SKM-1 treated with dmso at 0.1 percent for 144 hours (cell line): ENCODE measurements around the gene NOL4L.

ENCODE experiments used
- DNase-seq: peaks from one replicate; lab custom pipeline; 2025; ENCODE audit not compliant: unreplicated experiment; lab: John Stamatoyannopoulos, UW

Gene NOL4L

DNA sequence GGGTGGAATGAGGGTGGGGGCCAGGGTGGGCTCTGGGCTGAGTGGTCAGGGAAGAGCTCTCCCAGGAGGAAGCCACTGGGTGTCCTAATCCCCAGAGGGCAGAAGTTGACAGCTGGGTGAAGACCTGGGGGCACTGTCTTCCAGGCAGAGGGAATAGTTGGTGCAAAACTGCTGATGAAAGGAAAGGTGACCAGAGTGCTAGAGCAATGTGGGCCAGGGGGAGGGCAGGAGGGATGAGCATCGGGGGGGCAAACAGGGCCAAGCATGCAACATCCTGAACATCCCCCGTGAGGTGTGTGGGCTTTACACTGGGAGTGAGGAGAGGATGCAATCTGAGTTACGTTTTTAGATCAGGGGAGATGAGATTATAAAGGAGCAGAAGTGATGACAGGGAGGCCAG, 97.8 kb downstream of the NOL4L start:
- no peak for DNase-seq

DNA sequence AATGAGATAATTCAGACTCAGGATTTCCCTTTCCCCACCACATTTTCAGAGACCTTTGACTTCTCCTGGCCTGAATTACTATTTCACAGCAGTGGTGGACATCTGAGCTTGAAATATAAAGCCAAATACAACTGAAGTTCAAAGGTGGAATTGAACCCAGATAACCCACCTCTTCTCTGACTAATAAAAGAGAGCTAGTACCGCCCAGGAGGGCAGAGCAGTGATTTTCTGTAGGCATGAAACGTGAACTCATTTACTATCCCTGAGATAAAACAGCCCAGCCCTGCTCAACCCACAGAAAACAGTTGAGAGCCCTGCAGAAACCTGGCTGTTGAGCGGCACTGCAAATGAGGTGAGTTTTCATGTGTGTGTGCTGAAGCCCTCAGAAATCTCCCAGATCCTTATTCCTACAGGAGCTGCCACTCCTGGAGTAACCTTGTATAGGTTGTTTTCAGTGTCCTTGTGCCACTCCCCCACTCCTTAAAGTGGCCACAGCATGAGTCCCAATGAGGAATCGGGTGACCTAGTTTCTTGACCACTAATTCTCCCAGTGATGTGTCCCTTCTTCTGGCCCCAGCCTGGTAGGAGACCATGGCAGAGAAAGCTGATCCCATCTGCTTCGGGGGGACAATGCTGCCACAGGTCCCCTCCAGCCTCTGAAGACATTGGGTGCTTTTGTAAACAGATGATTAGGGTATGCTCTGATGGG, 99.2 kb downstream of the NOL4L start:
- DNase-seq: no peak

DNA sequence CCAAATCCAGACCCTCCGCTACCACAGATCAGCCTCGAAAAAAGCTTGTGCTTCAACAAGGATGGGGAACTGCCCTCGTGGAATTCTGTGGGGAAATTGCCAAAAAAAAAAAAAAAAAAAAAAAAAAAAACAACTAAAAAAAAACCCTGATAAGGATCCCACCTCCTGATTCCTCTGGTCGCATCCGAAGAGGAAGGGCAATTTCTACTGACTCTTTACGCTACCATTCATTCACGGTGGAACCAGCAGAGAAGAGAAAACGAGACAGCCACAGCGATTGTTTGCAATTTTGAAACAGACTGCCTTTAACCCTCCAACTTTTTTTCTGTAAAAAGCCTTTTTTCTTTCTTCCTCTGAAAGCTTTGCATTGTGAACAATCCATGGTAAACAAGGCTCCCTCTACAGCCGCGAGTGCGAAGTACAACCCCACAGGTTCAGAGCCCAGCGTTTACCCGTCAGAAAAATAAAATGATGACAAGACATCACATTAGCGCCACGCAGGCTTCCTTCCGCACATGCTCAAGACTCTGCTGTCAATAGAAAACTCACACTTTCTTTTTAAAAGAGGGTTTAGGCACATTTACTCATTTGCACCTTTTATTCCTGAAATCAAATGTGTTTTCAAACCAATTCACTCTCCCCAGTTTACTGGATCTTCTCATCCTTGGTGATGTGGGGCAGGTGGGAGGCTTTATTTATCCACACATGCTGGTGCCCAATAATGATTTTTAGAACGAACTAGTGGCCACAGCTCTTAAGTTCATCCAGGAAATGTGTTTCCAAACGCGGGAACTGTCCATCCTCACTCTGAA, 100.0 kb downstream of the NOL4L start:
- peak; percentile 71 for DNase-seq

DNA sequence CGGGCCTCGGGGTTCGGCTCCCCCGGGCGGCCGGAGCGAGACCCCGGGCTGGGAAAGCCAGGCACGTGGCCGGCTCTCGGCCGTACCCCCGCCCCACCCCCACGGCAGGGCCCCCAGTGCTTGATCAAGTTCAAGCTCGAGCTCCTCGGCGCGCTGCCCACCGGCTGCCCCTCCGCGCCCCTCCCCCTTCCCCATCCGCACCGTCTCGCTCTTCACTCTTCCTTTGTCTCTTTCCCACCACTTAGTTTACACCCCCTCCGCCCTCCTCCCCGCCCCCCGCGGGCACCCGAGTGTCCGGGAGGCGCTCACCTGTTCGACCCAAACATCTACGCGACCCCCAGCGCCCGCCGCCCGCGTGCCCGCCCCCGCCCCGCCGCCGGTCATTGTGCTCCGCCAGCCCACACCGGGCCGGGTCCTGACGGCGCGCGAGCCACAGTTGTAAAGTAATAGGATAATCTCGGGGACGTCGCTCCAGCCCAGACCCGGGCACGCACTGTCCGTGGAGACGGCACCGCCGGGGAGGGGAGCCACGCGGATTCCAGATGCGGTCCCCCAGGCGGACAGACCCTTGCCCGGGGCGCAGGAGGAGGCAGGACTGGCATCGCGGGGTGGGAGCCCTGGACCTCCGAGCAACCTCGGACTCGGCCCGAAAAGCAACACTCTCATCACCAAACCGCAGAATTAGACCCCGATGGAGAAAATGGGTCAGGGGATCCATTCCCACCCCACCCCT, 100.7 kb downstream of the NOL4L start:
- DNase-seq: no peak

DNA sequence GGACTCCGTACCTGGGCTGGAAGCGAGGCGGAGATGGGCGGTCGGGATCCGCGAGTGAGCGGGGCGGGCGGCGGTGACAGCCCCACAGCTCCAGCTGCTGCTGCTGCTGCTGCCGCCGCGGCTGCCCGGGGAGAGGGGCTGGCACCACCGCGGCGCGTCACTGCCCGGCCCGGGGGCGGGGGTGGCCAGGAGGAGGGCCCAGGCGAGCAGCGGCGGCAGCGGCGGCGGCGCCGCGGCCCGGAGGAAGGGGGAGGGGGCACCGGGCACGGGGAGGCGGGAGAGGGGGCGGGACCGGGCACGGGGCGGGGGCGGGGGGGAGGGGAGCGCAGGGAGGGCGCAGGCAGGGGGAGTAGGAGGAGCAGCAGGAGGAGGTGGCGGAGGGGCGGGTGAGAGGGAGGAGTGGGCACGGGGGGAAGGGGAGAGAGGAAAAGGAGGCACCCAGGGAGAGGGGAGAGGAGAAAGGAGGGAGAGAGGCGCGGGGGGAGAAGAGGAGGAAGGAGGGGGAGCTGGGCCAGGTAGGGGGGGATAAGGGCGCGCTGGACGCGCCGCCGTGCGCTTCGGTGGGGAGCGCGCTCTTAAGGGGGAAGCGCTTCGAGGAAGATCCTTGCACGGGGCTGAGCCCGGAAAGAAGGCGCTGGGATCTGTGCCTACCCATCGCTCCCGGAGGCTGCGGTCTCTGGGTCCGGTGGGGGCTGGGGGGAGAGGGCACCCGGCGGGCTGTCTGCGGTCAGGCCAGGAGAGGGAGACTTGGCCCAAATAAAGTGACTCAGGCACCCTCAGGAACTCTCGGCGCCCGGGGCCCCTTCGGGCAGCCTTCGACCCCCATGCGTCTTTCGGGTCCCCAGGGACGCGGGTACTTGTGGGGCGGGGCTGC, 101.5 kb downstream of the NOL4L start:
- DNase-seq: peak; percentile 57

DNA sequence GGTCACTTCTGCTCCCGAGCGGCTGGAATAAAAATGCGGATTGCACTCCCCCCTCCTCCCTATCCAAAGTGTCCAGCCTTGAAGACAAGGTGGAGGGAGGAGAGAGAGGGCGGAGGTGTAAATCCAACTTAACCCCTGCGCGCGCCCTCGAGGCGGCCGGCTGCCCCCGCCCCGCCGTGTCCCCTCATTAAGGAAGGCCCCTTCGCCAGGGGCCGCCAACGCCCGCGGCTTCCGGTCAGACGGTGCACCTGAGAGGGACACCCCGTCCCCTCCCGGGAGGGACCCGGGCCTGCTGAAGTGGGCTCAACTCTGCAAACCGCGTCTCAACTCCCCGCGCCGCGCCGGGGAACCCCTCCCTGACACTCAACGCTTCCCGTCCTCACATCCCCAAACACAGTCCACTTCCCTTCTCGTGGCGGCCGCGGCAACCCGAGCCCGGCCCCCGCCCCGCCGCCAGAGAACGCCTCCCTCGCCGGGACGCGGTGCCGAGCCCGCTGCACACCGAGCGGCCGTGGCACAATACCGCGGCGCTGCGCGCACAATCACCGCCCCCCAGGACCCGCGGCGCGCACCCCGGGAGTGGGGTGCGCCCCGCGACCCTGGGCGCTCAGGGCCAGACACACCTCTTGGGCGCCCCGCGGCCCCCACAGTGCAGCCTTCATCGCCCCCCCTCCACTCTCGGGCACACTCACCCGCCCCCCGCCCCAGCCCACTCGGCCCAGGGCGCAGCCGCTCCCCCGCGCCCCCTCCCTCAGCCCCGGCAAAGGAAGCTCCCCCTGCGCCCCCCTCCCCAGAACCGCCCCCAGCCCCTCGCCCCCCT, 102.5 kb downstream of the NOL4L start:
- DNase-seq: peak; percentile 36

DNA sequence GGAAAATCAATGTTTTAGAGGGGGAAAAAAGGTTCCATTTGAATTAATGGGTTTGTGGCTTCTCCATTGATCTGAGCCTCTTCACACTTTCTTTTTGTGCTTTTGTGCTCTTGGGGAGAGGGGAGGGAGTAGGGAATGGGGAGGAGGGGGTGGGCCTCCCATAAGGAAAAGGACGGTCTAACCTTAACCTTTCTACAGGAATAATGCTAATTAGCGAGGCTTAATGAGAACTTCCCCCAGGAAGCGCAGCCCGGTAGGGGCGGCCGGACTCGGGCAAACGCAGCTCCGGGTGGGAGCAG, 103.0 kb downstream of the NOL4L start:
- DNase-seq: no peak

DNA sequence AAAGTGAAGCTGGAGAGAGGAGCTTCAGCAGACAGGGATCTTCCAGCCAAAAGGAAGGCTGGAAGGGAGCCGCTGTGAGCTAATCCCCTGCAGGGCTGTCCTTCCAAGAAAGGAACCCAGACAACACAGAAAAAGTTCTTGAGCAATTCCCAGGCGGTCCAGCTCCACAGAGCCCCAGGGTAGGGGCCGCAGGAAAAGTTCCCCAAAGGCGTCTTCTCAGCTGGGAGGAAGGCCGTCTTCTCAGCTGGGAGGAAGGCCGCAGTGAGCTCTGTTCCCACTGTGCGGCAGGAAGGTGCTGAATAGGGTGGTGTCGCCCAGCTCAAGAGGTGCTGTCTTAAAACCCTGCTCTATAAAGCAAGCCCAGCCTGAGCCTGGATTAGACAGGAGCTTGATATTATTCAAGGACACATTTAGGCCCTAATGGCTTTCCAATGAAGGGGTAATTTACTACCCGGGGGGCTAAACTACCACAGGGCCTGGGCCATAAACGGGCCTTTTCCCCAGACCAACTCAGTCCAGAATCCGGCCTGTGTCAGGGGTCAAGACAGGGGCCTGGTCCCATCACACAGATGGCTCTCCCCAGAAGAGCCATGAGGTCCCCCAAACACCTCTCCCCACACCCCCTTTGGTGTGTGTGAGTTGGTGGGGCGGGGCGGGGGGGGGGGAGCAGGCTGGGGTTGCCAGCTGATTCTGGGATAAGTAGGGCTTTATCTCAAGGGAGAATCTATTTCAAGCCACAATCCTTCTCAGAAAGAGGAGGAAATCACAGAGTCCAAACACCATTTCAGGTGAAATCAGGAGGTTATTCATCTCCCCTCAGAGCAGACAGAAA, 103.6 kb downstream of the NOL4L start:
- no peak for DNase-seq

DNA sequence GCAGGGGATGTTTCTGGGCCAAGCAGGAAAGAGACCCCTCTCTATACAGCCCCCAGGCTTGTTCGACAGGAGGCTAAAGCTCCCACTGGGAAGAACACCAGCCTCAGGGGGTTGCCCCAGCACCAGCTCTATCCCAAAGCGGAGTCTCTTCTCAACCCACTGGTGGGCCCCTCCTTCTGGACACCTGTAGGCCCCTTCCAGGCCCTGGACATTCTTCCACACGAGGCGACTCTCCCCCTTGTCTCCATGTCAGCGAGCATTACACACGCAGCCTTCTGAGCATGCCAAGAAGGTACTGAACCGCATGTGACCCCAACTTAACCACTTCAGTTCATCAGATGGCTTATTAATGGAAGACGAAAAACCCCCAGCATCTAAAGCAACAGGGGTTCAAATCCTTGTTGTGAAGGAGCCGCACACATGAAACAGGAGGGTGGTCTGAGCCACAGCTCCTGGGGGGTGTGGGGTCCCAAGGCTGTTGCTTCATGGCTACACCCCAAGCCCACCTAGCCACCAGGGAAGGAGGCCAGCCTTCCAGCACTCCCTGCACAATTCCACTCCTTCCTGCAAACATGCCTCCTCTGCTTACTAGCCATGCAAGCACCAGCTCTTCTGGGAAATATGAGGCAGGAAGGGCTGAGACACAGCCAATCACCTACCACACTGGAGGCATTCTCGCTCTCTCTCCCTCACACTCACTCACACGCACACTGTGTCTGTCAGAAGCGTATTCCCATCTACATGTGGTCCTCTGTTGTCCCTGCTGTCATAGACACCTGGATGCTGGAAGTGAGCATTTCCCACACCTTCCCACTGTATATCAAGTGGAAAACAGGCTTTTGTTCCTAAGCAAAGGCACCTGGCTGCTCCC, 104.5 kb downstream of the NOL4L start:
- DNase-seq: no peak

DNA sequence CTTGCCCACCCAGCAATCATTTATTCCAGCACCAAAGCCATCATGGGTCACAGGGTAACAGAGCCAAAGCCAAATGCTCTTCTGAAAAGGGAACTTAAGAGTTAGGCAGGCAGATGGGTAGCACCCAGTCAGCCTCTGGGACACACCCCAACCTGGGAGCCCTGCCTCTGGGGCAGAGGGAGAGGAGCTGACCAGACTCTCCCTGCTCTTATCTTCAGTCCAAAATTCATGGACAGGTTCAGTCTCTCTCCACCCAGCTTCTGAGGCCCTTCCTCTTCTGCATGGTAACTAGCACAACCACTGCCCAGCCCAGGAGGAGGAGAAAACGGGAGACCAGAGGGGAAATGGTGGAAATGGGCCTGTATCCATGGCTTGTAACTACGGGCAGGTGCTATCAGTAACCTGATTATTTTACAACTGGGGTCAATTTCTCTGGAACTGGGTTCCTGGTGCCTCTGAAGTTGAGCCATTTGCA, 105.4 kb downstream of the NOL4L start:
- DNase-seq: no peak

DNA sequence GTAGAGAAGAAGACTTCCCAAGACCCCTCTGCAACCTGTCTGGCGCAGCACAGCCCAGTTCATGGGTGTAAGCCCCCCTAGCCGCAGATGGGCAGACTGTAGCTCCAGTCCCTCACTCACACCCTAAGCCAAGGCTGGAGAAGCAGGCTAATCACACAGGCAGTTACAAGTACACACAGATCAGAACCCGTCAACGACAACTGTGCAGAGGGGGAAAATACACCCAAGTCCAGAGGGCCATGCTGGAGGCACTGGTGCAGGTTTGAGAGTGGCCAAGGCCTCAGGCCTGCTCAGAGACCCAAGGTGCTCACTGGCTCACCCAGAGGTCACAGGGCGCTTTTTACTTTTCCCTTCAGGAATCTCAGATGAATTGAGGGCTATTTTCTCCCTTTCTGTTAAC, 106.1 kb downstream of the NOL4L start:
- no peak for DNase-seq

DNA sequence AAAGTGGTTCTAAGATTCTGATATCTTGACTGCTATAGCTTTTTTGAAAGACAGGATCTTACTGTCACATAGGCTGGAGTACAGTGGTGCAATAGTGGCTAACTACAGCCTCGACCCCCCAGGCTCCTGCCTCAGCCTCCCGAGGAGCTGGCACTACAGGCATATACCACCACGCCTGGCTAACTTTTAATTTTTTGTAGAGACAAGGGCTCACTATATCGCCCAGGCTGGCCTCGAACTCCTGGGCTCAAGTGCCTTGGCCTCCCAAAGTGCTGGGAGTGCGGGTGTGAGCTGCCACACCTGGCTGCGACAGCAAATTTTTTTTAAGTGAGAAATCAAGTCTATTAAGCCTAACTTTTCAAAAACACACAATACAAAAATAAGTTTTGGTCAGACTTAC, 106.6 kb downstream of the NOL4L start:
- DNase-seq: no peak

DNA sequence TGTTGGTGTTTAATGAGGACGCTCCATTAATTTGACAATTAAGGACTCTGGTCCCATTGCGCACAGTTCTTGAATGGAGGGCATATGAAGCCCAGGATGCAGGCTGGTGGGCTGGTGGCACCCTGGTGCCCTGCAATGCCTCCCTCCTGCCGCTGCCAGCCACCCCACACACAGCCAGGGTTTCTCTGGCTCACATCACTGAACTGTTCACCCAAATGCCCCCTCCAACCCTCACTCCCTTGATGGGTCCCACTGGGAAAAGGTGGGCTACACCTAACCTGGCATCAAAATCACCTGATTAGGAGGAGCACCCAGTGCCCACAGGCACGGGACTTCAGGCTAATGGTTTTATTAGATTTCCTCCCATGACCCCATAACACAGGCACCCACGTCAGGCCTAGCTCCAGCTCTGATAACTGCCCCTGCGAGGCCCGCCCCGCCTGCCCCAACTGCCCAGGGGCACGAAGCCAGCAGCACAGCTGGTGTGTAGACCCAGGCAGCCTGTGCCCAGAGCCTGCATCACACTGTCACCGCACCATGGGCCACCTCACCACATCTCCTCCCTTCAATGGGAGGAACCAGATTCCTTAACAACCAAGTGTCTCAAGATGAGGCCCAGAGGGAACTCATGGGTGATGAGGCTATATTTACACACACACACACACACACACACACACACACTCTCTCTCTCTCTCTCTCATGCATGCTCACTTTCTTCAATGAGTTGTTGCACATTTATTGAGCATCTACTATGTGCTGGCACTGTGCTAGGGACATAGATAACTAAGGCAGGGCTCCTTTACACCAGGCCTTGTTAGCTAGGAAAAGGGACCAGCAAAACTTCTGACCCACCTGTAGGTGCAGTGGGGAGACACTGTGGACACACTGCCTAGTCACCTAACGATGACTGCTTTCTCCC, 107.3 kb downstream of the NOL4L start:
- DNase-seq: no peak

DNA sequence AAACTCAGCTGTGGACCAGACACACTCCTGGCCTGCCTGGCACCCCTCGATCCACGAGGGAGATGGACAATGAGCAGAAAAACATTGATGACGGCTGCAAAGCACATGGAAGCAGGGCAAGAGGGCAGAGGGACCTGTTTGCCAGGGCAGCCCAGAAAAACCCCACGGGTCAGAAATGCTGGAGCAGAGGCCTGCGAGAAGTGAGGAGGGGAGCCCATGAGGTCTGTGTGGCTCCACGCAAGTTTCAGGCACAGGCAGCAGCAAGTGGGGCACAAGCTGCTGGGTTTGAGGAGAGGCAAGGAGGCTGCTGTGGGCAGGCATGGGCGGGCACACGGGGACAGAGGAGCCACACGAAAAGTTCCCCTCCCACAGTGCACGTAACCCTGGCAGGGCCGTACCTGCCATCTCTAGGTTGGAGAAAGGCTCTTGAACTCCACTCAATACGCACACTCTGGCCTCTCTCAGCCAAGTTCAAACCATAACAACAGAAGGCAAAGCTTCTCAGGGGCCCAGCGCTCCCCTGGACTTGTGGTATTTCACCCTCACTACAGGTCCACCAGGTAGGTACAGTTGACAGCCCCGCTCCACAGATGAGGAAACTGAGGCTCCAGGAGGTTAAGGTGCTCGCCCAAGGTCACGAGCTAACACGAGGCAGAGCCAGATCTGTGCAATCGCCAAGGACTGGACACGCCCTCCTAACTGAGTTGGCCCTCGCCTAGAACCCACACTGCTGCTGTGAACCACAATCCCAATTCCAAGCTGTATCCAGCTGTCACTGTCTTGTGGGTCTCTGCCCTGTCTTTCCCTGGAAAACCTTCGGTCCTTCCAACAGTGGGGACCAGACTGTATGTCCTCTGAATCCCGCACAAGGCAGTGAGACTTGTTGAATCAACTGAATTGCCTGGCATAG, 108.2 kb downstream of the NOL4L start:
- DNase-seq: no peak

DNA sequence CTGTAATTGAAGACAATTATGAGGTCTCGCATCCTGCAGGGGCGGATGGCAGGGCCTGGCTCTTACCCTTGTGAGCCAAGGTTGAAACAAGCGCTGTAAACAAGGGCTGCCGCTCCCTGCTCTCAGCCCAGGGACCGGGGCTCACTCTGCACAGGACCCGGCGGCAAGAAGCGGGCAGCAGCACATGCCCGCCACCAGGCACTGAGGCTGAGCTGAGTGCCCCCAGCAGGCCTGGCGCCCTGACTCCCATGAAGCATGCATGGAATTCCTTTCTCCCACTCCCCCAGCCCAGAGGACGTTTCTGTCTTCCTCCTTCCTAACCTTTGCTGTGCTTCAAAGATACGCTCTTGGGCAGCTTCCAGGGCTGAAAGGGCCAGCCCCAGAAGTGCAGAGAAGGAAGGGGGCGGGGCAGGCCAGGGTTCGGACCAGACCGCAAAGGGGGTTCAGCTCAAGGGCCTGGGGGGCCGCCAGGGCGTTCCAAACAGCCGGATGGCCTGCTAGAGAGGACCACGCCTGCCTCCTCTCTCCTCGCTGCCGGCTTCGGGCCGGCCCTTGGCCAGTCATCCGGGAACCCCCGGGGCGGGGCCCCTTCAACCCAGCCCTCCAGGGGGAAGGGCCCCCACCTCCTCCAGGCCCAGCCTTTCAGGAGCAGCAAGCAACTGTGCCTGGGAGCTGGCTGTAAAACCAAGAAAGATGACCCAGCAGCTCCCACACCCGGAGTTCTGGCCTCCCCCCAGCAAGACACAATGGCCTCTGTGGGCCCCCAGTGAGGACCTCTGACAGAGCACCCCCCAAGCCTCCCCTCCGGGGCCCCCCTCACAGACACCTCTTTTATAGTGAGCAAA, 109.9 kb downstream of the NOL4L start:
- no peak for DNase-seq

DNA sequence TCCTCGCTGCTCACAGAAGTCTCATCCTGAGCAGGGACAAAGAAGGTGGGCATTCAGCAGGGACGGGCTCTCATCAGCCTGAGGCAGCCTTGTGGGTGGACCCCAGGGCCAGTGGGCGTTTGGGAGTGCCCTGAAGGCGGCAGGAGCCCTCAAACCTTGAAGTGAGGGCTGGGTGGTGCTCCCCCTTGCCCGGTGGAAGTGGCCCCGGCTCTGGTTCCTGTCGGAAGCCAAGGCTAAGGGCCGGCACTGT, 110.5 kb downstream of the NOL4L start:
- DNase-seq: no peak
